GM19035 (cell line): ENCODE results near the gene ST6GALNAC3.
A peak's percentile ranks its signal among the peaks of the same experiment; 100 is the strongest.

Experiments used
- ATAC-seq: cut with Tn5 transposase; IDR thresholded peaks from one replicate; pipeline ENCODE4 v1.9.1; 2021; ENCODE audit not compliant: unreplicated experiment

The ST6GALNAC3 gene

GRCh38 chr1:76491737-76492136 lies 417.2 kb downstream of the ST6GALNAC3 start:
- no peak for ATAC-seq

GRCh38 chr1:76492752-76493430 lies 418.3 kb downstream of the ST6GALNAC3 start:
- ATAC-seq, result no peak

- ATAC-seq, result peak; percentile 90
Observed at GRCh38 chr1:76494807-76495206, 420.3 kb downstream of the ST6GALNAC3 start.

GRCh38 chr1:76496871-76497270 lies 422.3 kb downstream of the ST6GALNAC3 start:
- no peak for ATAC-seq

- no peak for ATAC-seq
Observed at GRCh38 chr1:76500116-76500515, 425.6 kb downstream of the ST6GALNAC3 start.

GRCh38 chr1:76501136-76501535 lies 426.6 kb downstream of the ST6GALNAC3 start:
- no peak for ATAC-seq

GRCh38 chr1:76501586-76502219 lies 427.2 kb downstream of the ST6GALNAC3 start:
- ATAC-seq, result no peak

GRCh38 chr1:76503100-76503499 lies 428.6 kb downstream of the ST6GALNAC3 start:
- ATAC-seq, result no peak

- no peak for ATAC-seq
Observed at GRCh38 chr1:76503736-76504135, 429.2 kb downstream of the ST6GALNAC3 start.

- ATAC-seq, result no peak
Observed at GRCh38 chr1:76507376-76507775, 432.8 kb downstream of the ST6GALNAC3 start.

- no peak for ATAC-seq
Observed at GRCh38 chr1:76508871-76509270, 434.3 kb downstream of the ST6GALNAC3 start.

GRCh38 chr1:76510672-76511557 lies 436.4 kb downstream of the ST6GALNAC3 start:
- ATAC-seq, result no peak

GRCh38 chr1:76511558-76512179 lies 437.1 kb downstream of the ST6GALNAC3 start:
- no peak for ATAC-seq

GRCh38 chr1:76530953-76531352 lies 456.4 kb downstream of the ST6GALNAC3 start:
- no peak for ATAC-seq

- no peak for ATAC-seq
Observed at GRCh38 chr1:76541618-76542017, 467.1 kb downstream of the ST6GALNAC3 start.

- no peak for ATAC-seq
Observed at GRCh38 chr1:76542359-76542758, 467.8 kb downstream of the ST6GALNAC3 start.

GRCh38 chr1:76543495-76543894 lies 468.9 kb downstream of the ST6GALNAC3 start:
- no peak for ATAC-seq

GRCh38 chr1:76546354-76546933 lies 471.9 kb downstream of the ST6GALNAC3 start:
- no peak for ATAC-seq

GRCh38 chr1:76547916-76548315 lies 473.4 kb downstream of the ST6GALNAC3 start:
- no peak for ATAC-seq

GRCh38 chr1:76548513-76549100 lies 474.1 kb downstream of the ST6GALNAC3 start:
- no peak for ATAC-seq

- ATAC-seq, result no peak
Observed at GRCh38 chr1:76554283-76554682, 479.7 kb downstream of the ST6GALNAC3 start.
